Stimulated activated CD8-positive, alpha-beta memory T cell treated with anti-CD3 and anti-CD28 coated beads, Interleukin-4, amount 100 ng/mL, for 24 hours (primary cell): ENCODE measurements around the gene PLA2G3.
"Not testable (repeated sequence)": the region's sequence is repeated elsewhere in the genome, so short reads cannot be mapped to it uniquely, and the experiment has no call there.

ENCODE experiments used
- DNase-seq: peaks from one replicate; pipeline ENCODE4 v3.0.0-alpha.2; 2020; ENCODE audit warnings: low read depth

The PLA2G3 gene, protein sequence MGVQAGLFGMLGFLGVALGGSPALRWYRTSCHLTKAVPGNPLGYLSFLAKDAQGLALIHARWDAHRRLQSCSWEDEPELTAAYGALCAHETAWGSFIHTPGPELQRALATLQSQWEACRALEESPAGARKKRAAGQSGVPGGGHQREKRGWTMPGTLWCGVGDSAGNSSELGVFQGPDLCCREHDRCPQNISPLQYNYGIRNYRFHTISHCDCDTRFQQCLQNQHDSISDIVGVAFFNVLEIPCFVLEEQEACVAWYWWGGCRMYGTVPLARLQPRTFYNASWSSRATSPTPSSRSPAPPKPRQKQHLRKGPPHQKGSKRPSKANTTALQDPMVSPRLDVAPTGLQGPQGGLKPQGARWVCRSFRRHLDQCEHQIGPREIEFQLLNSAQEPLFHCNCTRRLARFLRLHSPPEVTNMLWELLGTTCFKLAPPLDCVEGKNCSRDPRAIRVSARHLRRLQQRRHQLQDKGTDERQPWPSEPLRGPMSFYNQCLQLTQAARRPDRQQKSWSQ

DNA sequence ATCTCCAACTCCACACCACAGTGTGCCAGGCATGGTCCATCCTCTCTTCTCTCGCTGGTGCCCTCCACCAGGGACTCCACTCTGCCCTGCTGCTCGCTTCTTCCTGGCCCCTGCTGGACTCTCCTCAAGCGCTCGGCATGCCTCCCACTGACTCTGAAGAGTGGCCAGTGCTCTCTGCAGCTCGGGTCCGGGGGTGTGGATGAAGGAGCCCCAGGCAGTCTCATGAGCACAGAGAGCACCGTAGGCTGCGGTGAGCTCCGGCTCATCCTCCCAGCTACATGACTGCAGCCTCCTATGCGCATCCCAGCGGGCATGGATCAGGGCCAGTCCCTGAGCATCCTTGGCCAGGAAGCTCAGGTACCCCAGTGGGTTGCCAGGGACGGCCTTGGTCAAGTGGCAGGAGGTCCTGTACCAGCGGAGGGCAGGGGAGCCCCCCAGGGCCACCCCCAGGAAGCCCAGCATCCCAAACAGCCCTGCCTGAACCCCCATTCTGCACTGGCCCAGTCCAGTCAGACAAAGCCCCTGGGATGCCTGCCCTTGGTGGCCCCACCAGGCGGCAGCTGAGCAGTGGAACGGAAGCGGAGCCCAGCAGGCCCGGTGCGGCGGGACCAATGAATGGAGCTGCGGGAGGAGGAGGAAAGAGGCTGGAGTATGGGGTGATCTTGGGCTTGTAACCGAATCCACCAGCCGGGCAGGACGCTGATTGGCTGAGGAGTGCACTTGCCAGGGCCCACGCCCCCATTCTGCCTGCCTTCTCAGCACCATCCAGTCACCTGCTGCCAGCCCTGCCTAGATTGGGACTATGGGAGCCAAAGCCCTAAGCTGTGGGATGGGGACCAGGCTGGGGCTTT, at the start of gene PLA2G3:
Gene PLA2G3, minus strand, starts transcription at position 643 of the 851 bp plus-strand sequence. Its CDS starts 154 bp downstream, at position 489.
- DNase-seq = no peak

GRCh38 chr22:31187627-31188026, 47.3 kb upstream of the PLA2G3 start:
- DNase-seq = no peak

DNA sequence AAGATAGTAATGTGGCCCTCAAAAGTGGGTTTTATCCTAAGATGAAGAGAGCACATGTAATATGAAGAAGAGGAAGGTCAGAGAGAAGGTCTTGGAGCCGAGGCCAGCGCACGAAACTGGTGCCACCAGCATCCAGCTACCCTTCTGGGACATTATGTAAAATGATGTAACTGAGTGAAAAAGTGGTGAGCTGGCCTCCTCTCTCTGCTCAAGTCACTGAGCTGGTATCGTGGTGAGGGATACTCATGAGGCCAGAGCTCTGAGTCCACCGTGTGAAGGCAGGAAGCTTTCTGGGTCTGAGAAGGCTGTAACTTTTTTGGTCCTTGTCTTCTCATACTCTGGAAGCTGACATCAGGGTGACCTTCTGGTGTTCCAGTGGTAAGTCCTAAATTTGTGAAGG, 44.7 kb upstream of the PLA2G3 start:
- DNase-seq = no peak

- DNase-seq = no peak
Observed at GRCh38 chr22:31184015-31184414, 43.7 kb upstream of the PLA2G3 start.

GRCh38 chr22:31179345-31179744, 39.0 kb upstream of the PLA2G3 start:
- DNase-seq = no peak

- DNase-seq = no peak
Observed at GRCh38 chr22:31178859-31179258, 38.6 kb upstream of the PLA2G3 start.

GRCh38 chr22:31177420-31178162, 37.3 kb upstream of the PLA2G3 start:
- DNase-seq = no peak

GRCh38 chr22:31176923-31177322, 36.6 kb upstream of the PLA2G3 start:
- no peak for DNase-seq

- DNase-seq = no peak
Observed at GRCh38 chr22:31173386-31174145, 33.3 kb upstream of the PLA2G3 start.

DNA sequence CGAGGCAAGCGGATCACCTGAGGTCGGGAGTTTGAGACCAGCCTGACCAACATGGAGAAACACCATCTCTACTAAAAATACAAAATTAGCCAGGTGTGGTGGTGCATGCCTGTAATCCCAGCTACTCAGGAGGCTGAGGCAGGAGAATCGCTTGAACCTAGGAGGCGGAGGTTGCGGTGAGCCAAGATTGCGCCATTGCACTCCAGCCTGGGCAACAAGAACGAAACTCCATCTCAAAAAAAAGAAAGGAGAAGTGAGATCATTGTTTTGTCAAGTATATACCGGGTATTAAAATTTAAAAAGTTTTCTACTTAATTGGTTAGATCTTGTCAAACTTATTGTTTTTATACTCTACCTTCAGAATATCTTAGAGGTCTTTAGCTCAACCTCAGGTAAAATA, 31.4 kb upstream of the PLA2G3 start:
- DNase-seq = not testable (repeated sequence)

DNA sequence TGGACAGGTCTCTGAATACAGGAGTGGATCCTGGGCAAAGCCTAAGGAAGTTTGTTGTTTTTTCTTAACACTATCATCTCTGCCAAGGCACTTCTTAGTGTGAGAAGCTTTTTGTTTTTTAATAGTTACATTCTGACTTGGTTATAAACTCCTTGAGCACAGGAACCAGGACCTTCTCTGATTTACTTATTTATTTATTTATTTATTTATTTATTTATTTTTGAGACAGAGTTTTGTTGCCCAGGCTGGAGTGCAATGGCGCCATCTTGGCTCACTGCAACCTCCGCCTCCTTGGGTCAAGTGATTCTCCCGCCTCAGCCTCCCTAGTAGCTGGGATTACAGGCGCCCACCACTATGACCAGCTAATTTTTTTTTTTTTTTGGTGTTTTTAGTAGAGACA, 30.7 kb upstream of the PLA2G3 start:
- no peak for DNase-seq

DNA sequence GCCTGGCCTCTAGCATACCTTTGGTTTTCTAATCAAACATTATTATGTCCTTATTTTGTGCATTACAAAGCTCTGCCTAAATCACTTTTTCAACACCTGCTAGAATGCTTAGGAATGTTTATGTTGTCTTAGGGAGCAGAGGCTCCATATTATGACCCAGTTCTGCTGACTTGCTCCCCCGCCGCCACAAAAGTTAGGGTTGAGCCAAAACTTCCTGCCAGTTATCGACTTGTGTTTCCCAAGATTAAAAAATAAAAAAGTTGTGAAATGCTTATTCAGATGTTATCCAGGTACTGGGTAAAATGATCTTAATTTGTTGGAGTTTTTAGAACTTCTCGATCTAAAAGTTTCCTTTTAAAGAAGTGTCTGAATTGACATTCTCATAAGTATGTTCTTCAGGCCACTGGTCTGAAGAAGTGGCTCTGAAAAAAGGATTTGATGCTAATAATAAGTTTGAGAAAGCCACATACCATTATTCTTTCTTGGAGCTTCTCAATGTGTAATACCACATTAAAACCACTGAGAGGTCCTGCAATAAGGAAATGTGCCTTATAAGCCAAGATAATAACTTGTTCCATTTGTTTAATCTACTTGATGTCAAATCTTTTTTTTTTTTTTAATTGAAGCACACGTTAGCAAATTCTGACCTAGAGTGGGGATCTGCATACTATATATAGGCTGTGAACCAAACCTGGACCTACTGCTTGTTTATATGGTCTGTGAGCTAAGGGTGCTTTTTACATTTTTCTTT, 21.9 kb upstream of the PLA2G3 start:
- no peak for DNase-seq

GRCh38 chr22:31161386-31161785, 21.1 kb upstream of the PLA2G3 start:
- no peak for DNase-seq

- no peak for DNase-seq
Observed at GRCh38 chr22:31160328-31160978, 20.1 kb upstream of the PLA2G3 start.

DNA sequence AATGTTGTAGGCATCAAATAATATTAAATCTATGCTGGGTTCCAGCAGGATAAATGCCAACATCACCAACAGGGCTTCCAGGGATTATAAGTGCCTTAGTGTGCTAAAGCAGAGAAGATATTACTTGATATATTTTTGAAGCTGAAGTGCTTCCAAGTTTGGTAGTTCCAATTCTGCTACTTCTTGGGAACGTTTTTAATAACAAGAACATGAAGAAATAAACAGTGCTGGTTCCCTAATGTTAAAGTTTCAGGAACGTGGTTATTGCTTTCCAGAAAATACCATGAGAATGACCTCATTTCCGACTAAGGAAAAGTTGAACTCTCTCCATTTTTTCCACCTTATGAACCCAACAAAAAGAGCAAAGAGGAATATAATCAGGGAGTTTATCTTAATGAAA, 15.1 kb upstream of the PLA2G3 start:
- DNase-seq = no peak

DNA sequence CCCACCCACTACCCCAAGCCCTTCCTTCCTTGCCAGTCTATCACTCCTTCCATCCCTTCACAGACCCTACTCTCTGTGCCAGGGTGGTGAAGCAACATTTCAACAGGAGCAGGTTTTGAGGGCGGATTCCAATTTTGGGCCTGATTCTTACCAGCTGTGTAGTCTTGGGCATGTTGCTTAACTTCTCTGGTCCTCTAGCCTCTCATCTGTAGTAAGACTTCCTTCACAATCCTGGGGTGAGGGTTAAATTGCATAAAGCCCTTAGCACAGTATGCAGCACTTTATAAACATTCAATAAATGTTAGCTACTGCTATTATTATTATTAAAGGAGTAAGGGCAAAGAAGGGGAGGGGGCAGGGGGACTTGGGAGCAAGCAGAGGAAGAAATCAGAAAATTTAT, 14.7 kb upstream of the PLA2G3 start:
- DNase-seq = no peak

GRCh38 chr22:31153357-31153756, 13.0 kb upstream of the PLA2G3 start:
- DNase-seq = no peak

- no peak for DNase-seq
Observed at GRCh38 chr22:31151872-31152271, 11.6 kb upstream of the PLA2G3 start.

- no peak for DNase-seq
Observed at GRCh38 chr22:31150615-31151014, 10.3 kb upstream of the PLA2G3 start.

- no peak for DNase-seq
Observed at GRCh38 chr22:31148953-31149627, 8.8 kb upstream of the PLA2G3 start.
